WTC11 (cell line): ENCODE data around the gene MRPL23. TPM values are rescaled to one million over a fixed set of nuclear protein-coding genes. Genes with fewer than 3 reads are reported as not detected.

Experiments
- ATAC-seq: fragments of 200-7000 bp; cut with Tn5 transposase; 2 replicates; pipeline ENCODE4 v1.10.0; 2021; ENCODE audit warnings: mild to moderate bottlenecking, moderate library complexity
- CTCF ChIA-PET: fragments of 300-600 bp; sonication (Branson Sonifier 250); formaldehyde crosslinking; loops from one replicate; lab custom pipeline; 2021; ENCODE audit warnings: antibody characterized with exemption; lab: Charles Lee
- POLR2A ChIA-PET: fragments of 350-600 bp; sonication (Branson Sonifier 250); formaldehyde crosslinking; loops from one replicate; lab custom pipeline; 2021; ENCODE audit warnings: antibody characterized with exemption; lab: Charles Lee
- DNase-seq: peaks from one replicate; pipeline ENCODE4 v3.0.0; 2021; ENCODE audit warnings: low spot score
- H3K27ac Mint-ChIP-seq: 2 replicates; pipeline ENCODE4 v1.8.0; 2021; ENCODE audit warnings: mixed read lengths
- H3K27me3 Mint-ChIP-seq: 2 replicates; pipeline ENCODE4 v1.8.0; 2021; ENCODE audit warnings: low read depth, mild to moderate bottlenecking, moderate library complexity, mixed read lengths
- H3K36me3 Mint-ChIP-seq: 2 replicates; pipeline ENCODE4 v1.8.0; 2021; ENCODE audit warnings: mixed read lengths
- H3K4me1 Mint-ChIP-seq: 2 replicates; pipeline ENCODE4 v1.8.0; 2022; ENCODE audit warnings: mixed read lengths
- H3K4me3 Mint-ChIP-seq: 2 replicates; pipeline ENCODE4 v1.8.0; 2021; ENCODE audit warnings: mild to moderate bottlenecking, moderate library complexity, mixed read lengths
- H3K9me3 Mint-ChIP-seq: 2 replicates; pipeline ENCODE4 v1.8.0; 2021; ENCODE audit warnings: mixed read lengths
- ATF1 ChIP-seq: sonication (generic); formaldehyde crosslinking; IDR thresholded peaks from 2 replicates; pipeline ENCODE4 v1.8.1; 2023; ENCODE audit warnings: mild to moderate bottlenecking, moderate library complexity, missing genetic modification reagents
- E2F5 ChIP-seq: sonication (generic); formaldehyde crosslinking; IDR thresholded peaks from 2 replicates; pipeline ENCODE4 v1.8.1; 2022; ENCODE audit warnings: mild to moderate bottlenecking, moderate library complexity, missing genetic modification reagents
- ESRRA ChIP-seq: sonication (generic); formaldehyde crosslinking; IDR thresholded peaks from 2 replicates; pipeline ENCODE4 v1.8.1; 2022; ENCODE audit warnings: mild to moderate bottlenecking, missing genetic modification reagents, borderline replicate concordance
- ZBTB43 ChIP-seq: sonication (generic); formaldehyde crosslinking; IDR thresholded peaks from 2 replicates; pipeline ENCODE4 v1.8.1; 2023; ENCODE audit warnings: mild to moderate bottlenecking, missing genetic modification reagents
- ZNF512 ChIP-seq: sonication (generic); formaldehyde crosslinking; IDR thresholded peaks from 2 replicates; pipeline ENCODE4 v1.8.1; 2022; ENCODE audit warnings: missing genetic modification reagents, borderline replicate concordance
- ZNF532 ChIP-seq: fragments of 250-450 bp; sonication (Bioruptor Pico); IDR thresholded peaks from 2 replicates; pipeline ENCODE4 v1.9.0; 2021; ENCODE audit warnings: mild to moderate bottlenecking, borderline replicate concordance
- total RNA-seq: library from RNA; stranded (reverse); gene quantifications from 3 replicates; pipeline ENCODE4 v1.2.3, GENCODE V29; 2021
- TF ChIP-seq, protein P1 (sequence below): fragments of 200-600 bp; IDR thresholded peaks from 2 replicates; pipeline ENCODE4 v1.8.0; 2022; ENCODE audit warnings: antibody characterized with exemption

Gene MRPL23
- total RNA-seq, 1 experiment from 2014 or later = 73.0 TPM

GRCh38 chr11:1943576-1943975 lies 3.6 kb upstream of the MRPL23 start:
- TF ChIP-seq ATF1 = no peak
- TF ChIP-seq E2F5 (CRISPR knock-in tag) = no peak
- no peak for TF ChIP-seq ESRRA (CRISPR knock-in tag)
- H3K27ac Mint-ChIP-seq = no peak overlapping the region
- DNase-seq (peak; percentile 13), ATAC-seq (no peak)
- POLR2A ChIA-PET = no interaction called here
- H3K4me1 Mint-ChIP-seq = peaks cover 3% of the 10 kb centered on the region
- no peaks in the 10 kb centered on the region for H3K9me3 Mint-ChIP-seq
- H3K36me3 Mint-ChIP-seq = no peaks in the 10 kb centered on the region
- CTCF ChIA-PET = interaction anchor here (0.9 to 1.4 kb wide), 2 partner anchors 61 to 111 kb away, joined by 3 read pairs; no protein-coding TSS in a partner anchor
- H3K4me3 Mint-ChIP-seq = no peak overlapping the region
- no peaks in the 10 kb centered on the region; the same call in 1 of the 2 replicates for H3K27me3 Mint-ChIP-seq

DNA sequence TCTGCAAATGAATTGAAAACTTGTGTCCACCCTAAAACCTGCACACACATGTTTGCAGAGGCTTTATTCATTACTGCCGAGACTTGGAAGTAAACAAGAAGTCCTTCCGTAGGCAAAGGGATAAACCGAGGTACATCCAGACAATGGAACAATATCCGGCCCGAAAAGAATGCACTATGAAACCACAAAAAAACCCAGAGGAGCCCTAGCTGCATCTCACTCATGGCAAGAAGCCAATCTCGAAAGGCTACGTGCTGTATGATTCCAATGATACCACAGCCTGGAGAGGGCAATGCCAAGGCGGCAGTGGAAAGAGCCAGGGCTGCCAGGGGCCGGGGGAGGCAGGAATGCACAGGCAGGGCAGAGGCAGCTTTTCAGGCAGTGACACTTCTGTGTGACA lies 3.2 kb upstream of the MRPL23 start:
- Mint-ChIP-seq H3K4me1 (peaks cover 3% of the 10 kb centered on the region), H3K4me3 (no peak overlapping the region)
- no peak for TF ChIP-seq ZNF532 (CRISPR knock-in tag)
- TF ChIP-seq ESRRA (CRISPR knock-in tag) = no peak
- TF ChIP-seq, protein P1, sequence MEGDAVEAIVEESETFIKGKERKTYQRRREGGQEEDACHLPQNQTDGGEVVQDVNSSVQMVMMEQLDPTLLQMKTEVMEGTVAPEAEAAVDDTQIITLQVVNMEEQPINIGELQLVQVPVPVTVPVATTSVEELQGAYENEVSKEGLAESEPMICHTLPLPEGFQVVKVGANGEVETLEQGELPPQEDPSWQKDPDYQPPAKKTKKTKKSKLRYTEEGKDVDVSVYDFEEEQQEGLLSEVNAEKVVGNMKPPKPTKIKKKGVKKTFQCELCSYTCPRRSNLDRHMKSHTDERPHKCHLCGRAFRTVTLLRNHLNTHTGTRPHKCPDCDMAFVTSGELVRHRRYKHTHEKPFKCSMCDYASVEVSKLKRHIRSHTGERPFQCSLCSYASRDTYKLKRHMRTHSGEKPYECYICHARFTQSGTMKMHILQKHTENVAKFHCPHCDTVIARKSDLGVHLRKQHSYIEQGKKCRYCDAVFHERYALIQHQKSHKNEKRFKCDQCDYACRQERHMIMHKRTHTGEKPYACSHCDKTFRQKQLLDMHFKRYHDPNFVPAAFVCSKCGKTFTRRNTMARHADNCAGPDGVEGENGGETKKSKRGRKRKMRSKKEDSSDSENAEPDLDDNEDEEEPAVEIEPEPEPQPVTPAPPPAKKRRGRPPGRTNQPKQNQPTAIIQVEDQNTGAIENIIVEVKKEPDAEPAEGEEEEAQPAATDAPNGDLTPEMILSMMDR = no peak
- TF ChIP-seq, all 79 proteins: peak for 0
- ChIA-PET CTCF (interaction anchor here (0.9 to 1.4 kb wide), 2 partner anchors 62 to 111 kb away, joined by 3 read pairs; no protein-coding TSS in a partner anchor), POLR2A (no interaction called here)
- ATAC-seq = no peak
- Mint-ChIP-seq H3K36me3 (no peaks in the 10 kb centered on the region), H3K9me3 (no peaks in the 10 kb centered on the region), H3K27me3 (no peaks in the 10 kb centered on the region; the same call in 1 of the 2 replicates), H3K27ac (0 out of 2 replicates have a peak overlapping the region, but pooled peaks have one; percentile 27)
- no peak for DNase-seq

GRCh38 chr11:1947592-1948237 lies 583 bp downstream of the MRPL23 start:
- no peaks in the 10 kb centered on the region for H3K9me3 Mint-ChIP-seq
- H3K4me1 Mint-ChIP-seq = peaks cover 3% of the 10 kb centered on the region
- ChIA-PET POLR2A (no interaction called here), CTCF (interaction anchor here (0.6 to 4.7 kb wide), 18 partner anchors 10 to 295 kb away, joined by 3 to 62 read pairs (median 7); partner anchors contain the start of gene H19)
- H3K27ac Mint-ChIP-seq = no peak overlapping the region
- TF ChIP-seq ZBTB43 (CRISPR knock-in tag) = no peak
- no peak for TF ChIP-seq ZNF512 (CRISPR knock-in tag)
- H3K4me3 Mint-ChIP-seq = no peak overlapping the region
- H3K27me3 Mint-ChIP-seq = no peaks in the 10 kb centered on the region
- H3K36me3 Mint-ChIP-seq = no peaks in the 10 kb centered on the region
- ATAC-seq = no peak
- no peak for DNase-seq
